Measurements from ENCODE around the gene NAV2.

Gene NAV2

DNA sequence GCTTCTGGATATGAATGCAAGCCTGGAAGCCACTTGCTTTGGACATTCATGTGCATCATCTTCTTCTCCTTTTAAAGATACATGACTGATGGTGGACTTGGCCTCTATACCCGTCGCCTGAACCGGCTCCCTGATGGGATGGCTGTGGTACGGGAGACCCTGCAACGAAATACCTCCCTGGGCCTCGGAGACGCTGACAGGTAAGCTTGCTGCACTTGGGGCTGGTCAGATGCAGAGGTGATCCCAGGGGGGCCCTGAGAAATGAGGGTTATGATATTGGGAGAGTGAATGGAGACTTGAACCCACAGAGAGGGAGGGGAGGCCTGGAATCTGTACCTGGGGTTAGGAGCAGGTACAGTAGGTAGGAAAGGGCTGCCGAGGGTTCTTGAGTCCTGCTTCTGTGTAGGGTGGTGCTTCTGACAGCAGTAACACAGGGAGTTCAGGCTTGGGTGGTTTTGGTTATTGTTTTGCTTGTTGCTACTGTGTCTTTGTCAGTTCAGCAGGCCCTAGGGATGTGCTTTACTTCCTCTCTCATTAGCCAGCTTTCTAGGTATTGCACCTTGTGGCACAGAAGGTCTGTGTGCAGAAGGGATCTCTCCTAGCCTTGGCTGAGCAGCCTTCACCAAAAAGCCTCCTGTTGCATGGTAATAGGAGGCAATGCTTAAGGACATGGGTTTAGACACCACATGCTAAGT lies 271.6 kb downstream of the NAV2 start:
- H3K4me3 ChIP-seq (ENCODE audit: low read depth, low read length) = no peak overlapping the region
- H3K36me3 ChIP-seq (ENCODE audit: control insufficient read depth, insufficient read depth, low read length) = peaks cover 15% of the 10 kb centered on the region
- H3K9me3 ChIP-seq (ENCODE audit: control insufficient read depth, insufficient read depth, low read length) = no peaks in the 10 kb centered on the region
- no peak overlapping the region for H3K27ac ChIP-seq (ENCODE audit: low read depth, low read length)
- peaks cover 22% of the 10 kb centered on the region for H3K4me1 ChIP-seq (ENCODE audit: control insufficient read depth, insufficient read depth, low read length)
- no peak overlapping the region for H3K9ac ChIP-seq (ENCODE audit: low read depth, low read length)
- no peaks in the 10 kb centered on the region for H3K27me3 ChIP-seq (ENCODE audit: control insufficient read depth, insufficient read depth, low read length)

DNA sequence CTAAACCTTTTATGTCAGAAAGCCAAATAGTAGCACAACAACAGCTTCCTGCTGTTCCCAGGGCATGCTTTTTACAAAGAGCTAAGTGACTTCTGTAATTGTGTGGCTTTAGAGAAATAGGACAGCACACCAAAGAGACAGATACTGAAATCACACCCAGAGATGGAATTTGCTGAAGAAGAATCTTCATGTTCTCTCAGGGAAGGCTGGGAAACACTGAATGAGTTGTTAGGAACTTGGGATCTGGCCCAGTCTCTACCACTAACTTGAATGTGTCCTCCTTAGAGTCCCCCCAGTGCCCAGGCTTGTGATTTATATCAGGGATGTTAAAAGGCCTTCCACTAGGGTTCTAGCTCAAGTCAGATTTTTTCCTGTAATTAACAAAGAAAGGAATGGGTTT lies 272.5 kb downstream of the NAV2 start:
- H3K27me3 ChIP-seq (ENCODE audit: control insufficient read depth, insufficient read depth, low read length) = no peaks in the 10 kb centered on the region
- no peak overlapping the region for H3K4me3 ChIP-seq (ENCODE audit: low read depth, low read length)
- H3K9ac ChIP-seq (ENCODE audit: low read depth, low read length) = no peak overlapping the region
- H3K9me3 ChIP-seq (ENCODE audit: control insufficient read depth, insufficient read depth, low read length) = no peaks in the 10 kb centered on the region
- H3K4me1 ChIP-seq (ENCODE audit: control insufficient read depth, insufficient read depth, low read length) = peaks cover 23% of the 10 kb centered on the region
- no peak overlapping the region for H3K27ac ChIP-seq (ENCODE audit: low read depth, low read length)
- H3K36me3 ChIP-seq (ENCODE audit: control insufficient read depth, insufficient read depth, low read length) = peaks cover 16% of the 10 kb centered on the region

DNA sequence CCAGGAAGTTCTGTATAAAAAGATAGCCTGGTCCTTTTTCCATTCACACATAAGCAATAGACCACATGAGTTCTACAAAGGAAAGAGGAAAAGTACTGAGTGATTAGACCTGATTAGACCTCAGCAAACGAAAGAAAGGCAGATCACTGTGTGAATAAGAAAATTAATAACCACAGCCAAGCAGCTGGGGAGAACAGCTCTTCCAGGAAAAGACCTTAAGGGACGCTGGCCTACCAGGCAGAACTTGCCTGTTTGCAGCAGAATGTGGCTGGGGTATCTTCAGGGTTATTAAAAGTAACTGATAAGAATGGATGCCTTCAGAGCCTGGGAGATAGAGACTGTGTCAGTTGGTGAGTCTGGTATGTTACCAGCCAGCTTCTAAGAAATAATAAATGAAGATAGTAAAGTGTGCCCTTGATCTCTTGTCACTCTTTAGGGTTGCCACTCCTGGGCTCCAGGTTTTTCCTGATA lies 274.7 kb downstream of the NAV2 start:
- H3K4me1 ChIP-seq (ENCODE audit: control insufficient read depth, insufficient read depth, low read length) = peaks cover 23% of the 10 kb centered on the region
- H3K36me3 ChIP-seq (ENCODE audit: control insufficient read depth, insufficient read depth, low read length) = peaks cover 21% of the 10 kb centered on the region
- H3K9me3 ChIP-seq (ENCODE audit: control insufficient read depth, insufficient read depth, low read length) = no peaks in the 10 kb centered on the region
- H3K4me3 ChIP-seq (ENCODE audit: low read depth, low read length) = no peak overlapping the region
- no peaks in the 10 kb centered on the region for H3K27me3 ChIP-seq (ENCODE audit: control insufficient read depth, insufficient read depth, low read length)
- H3K9ac ChIP-seq (ENCODE audit: low read depth, low read length) = no peak overlapping the region
- H3K27ac ChIP-seq (ENCODE audit: low read depth, low read length) = no peak overlapping the region

DNA sequence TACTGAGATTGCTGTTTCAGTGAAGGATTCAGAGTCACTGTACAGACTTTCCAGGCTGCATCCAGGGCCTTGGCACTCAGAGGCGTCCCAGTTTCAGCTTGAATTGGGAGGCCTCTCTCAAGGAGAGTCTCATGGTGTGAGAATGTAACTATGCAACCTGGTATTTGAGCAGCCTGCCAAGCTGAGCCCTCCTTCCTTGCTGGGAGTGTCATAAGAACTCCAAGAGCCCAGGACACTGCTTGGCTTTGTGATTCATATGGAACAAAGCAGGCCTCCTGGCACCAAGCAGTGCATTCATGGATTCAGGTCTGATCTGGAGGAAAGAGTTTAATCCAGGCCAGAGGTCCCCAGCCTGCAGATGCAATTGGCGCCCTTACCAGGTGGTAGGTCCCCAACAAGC lies 276.0 kb downstream of the NAV2 start:
- H3K4me1 ChIP-seq (ENCODE audit: control insufficient read depth, insufficient read depth, low read length) = peaks cover 23% of the 10 kb centered on the region
- peak overlapping the region; percentile 73 for H3K27ac ChIP-seq (ENCODE audit: low read depth, low read length)
- H3K9ac ChIP-seq (ENCODE audit: low read depth, low read length) = no peak overlapping the region
- no peaks in the 10 kb centered on the region for H3K9me3 ChIP-seq (ENCODE audit: control insufficient read depth, insufficient read depth, low read length)
- H3K4me3 ChIP-seq (ENCODE audit: low read depth, low read length) = no peak overlapping the region
- no peaks in the 10 kb centered on the region for H3K27me3 ChIP-seq (ENCODE audit: control insufficient read depth, insufficient read depth, low read length)
- H3K36me3 ChIP-seq (ENCODE audit: control insufficient read depth, insufficient read depth, low read length) = peaks cover 29% of the 10 kb centered on the region

DNA sequence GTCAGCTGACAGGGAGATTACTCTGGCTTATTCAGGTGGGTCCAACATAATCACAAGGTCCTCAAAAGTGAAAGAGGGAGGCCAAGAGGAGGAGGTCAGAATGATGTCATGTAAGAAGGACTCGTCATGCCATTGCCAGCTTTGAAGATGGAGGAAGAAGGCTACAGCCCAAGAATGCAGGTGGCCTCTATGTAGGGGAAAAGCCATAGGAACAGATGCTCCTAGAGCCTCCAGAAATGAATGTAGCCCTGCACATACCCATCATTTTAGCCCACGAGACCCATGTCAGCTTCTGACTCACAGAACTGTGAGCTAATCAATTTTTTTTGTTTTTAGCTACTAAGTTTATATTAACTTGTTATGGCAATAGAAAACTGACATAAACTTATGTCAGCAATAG lies 276.6 kb downstream of the NAV2 start:
- H3K36me3 ChIP-seq (ENCODE audit: control insufficient read depth, insufficient read depth, low read length) = peaks cover 29% of the 10 kb centered on the region
- peak overlapping the region; percentile 43 for H3K27ac ChIP-seq (ENCODE audit: low read depth, low read length)
- no peaks in the 10 kb centered on the region for H3K9me3 ChIP-seq (ENCODE audit: control insufficient read depth, insufficient read depth, low read length)
- peaks cover 23% of the 10 kb centered on the region for H3K4me1 ChIP-seq (ENCODE audit: control insufficient read depth, insufficient read depth, low read length)
- H3K4me3 ChIP-seq (ENCODE audit: low read depth, low read length) = no peak overlapping the region
- no peaks in the 10 kb centered on the region for H3K27me3 ChIP-seq (ENCODE audit: control insufficient read depth, insufficient read depth, low read length)
- H3K9ac ChIP-seq (ENCODE audit: low read depth, low read length) = no peak overlapping the region

DNA sequence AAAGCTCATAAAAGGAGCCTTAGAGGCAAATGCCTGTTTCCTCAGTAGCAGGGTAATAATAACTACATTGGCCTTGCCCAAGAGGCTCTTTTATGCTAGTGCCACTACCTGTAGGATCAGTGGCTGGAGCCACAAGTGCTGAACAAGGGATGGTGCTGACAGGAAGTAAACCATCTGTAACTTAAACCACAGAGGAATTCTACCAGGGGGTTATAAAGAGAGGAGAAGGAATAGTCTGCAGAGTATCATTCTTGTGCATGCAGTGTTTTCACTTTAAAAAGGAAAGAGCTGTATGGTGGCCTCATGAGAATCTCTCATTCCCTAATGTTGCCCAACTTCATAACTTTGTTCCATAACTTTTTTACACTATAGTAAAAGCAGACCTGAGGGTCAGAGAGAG lies 279.5 kb downstream of the NAV2 start:
- H3K36me3 ChIP-seq (ENCODE audit: control insufficient read depth, insufficient read depth, low read length) = peaks cover 20% of the 10 kb centered on the region
- no peak overlapping the region for H3K4me3 ChIP-seq (ENCODE audit: low read depth, low read length)
- H3K4me1 ChIP-seq (ENCODE audit: control insufficient read depth, insufficient read depth, low read length) = peaks cover 22% of the 10 kb centered on the region
- H3K27ac ChIP-seq (ENCODE audit: low read depth, low read length) = no peak overlapping the region
- no peaks in the 10 kb centered on the region for H3K9me3 ChIP-seq (ENCODE audit: control insufficient read depth, insufficient read depth, low read length)
- H3K9ac ChIP-seq (ENCODE audit: low read depth, low read length) = no peak overlapping the region
- H3K27me3 ChIP-seq (ENCODE audit: control insufficient read depth, insufficient read depth, low read length) = 0 out of 2 replicates have a peak, but pooled peaks cover 5% of the 10 kb centered on the region

DNA sequence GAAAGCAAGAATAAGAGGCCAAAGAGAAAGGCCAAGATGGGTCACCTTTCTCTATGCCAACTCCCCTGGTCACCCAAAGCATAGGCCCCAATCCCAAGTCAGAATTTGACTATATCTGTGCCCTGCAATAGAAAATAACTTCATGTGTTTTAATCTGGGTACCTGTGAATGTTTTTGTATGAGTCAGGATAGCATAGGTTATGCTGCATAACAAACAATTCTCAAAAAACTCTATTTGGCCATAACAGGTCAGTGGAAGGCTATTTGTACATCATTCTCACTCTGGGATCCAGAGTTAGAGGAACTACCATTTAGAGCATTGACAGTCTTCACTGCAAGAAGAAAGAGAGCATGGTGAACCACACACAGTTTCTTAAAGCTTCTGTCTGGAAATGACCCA lies 280.4 kb downstream of the NAV2 start:
- no peak overlapping the region for H3K4me3 ChIP-seq (ENCODE audit: low read depth, low read length)
- H3K4me1 ChIP-seq (ENCODE audit: control insufficient read depth, insufficient read depth, low read length) = peaks cover 14% of the 10 kb centered on the region
- peaks cover 12% of the 10 kb centered on the region; the same call in 1 of the 2 replicates for H3K27me3 ChIP-seq (ENCODE audit: control insufficient read depth, insufficient read depth, low read length)
- H3K9me3 ChIP-seq (ENCODE audit: control insufficient read depth, insufficient read depth, low read length) = no peaks in the 10 kb centered on the region
- peaks cover 13% of the 10 kb centered on the region for H3K36me3 ChIP-seq (ENCODE audit: control insufficient read depth, insufficient read depth, low read length)
- H3K27ac ChIP-seq (ENCODE audit: low read depth, low read length) = no peak overlapping the region
- no peak overlapping the region for H3K9ac ChIP-seq (ENCODE audit: low read depth, low read length)

DNA sequence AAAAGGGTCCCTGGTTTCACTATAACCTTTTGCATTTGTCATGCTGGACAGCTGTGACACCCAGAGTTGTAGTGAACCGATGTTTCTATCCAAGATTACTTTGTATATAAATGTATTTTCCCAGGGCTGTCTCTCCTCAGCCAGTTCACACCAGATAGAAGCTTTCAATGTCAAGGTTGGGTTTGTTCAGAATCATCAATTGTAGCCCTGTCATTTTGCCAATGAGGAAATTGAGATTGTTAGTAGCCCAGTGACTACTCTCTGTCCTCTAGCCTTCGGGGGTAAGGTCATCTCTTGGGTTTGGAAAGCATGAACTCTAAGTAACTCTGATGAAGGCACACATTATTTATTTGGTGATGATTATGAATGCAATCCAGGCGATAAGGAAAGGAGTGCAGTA lies 282.0 kb downstream of the NAV2 start:
- H3K27ac ChIP-seq (ENCODE audit: low read depth, low read length) = no peak overlapping the region

DNA sequence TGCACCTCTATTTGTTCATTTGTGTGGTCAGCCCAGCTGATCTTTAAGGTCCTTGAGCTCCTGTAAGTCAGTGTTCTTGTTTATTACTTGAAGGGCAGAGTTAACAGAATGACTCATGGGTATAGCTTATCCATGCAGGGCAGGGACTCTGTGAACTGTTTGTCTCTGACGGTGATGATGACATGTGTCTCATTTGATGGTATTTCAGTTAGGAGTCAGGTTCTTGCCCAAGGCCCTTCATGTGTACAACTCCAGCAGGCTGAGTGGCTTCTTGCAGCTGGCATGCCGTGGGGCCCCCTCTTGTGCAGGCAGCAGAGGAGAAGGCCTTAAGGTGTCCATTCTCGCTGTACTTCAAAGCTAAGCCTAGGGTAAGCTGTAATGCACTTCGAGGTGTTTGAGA lies 282.5 kb downstream of the NAV2 start:
- H3K36me3 ChIP-seq (ENCODE audit: control insufficient read depth, insufficient read depth, low read length) = peaks cover 12% of the 10 kb centered on the region
- peaks cover 13% of the 10 kb centered on the region for H3K4me1 ChIP-seq (ENCODE audit: control insufficient read depth, insufficient read depth, low read length)
- no peak overlapping the region for H3K27ac ChIP-seq (ENCODE audit: low read depth, low read length)
- no peak overlapping the region for H3K4me3 ChIP-seq (ENCODE audit: low read depth, low read length)
- H3K9me3 ChIP-seq (ENCODE audit: control insufficient read depth, insufficient read depth, low read length) = no peaks in the 10 kb centered on the region
- no peak overlapping the region for H3K9ac ChIP-seq (ENCODE audit: low read depth, low read length)
- peaks cover 29% of the 10 kb centered on the region for H3K27me3 ChIP-seq (ENCODE audit: control insufficient read depth, insufficient read depth, low read length)

More for the DNA sequence above, 282.0 kb downstream of the NAV2 start:
- Histone ChIP-seq H3K36me3 (ENCODE audit: control insufficient read depth, insufficient read depth, low read length) (peaks cover 13% of the 10 kb centered on the region), H3K4me1 (ENCODE audit: control insufficient read depth, insufficient read depth, low read length) (peaks cover 8% of the 10 kb centered on the region), H3K27me3 (ENCODE audit: control insufficient read depth, insufficient read depth, low read length) (peaks cover 27% of the 10 kb centered on the region), H3K9me3 (ENCODE audit: control insufficient read depth, insufficient read depth, low read length) (no peaks in the 10 kb centered on the region), H3K9ac (ENCODE audit: low read depth, low read length) (no peak overlapping the region), H3K4me3 (ENCODE audit: low read depth, low read length) (no peak overlapping the region)

DNA sequence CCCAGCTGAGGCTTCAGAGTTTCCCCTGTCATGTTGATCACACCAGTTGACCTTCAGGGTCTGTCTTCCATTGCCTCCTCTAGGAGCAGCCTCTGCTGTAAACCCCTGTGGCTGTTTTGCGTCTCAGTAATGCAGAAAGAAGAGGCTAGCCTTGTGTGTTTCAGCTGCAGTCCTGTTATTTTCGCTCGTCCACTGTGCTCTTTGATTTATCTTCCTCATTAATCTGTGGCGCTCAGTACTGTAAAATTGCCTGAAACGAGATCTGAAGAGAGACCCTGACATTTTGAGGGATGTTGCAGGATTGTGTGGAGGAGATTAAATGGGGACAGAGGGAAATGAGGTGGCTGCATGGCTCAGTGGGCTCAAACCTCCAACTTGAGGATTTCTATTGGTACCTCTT lies 283.9 kb downstream of the NAV2 start:
- H3K36me3 ChIP-seq (ENCODE audit: control insufficient read depth, insufficient read depth, low read length) = peaks cover 7% of the 10 kb centered on the region
- H3K27me3 ChIP-seq (ENCODE audit: control insufficient read depth, insufficient read depth, low read length) = peaks cover 33% of the 10 kb centered on the region
- no peak overlapping the region for H3K27ac ChIP-seq (ENCODE audit: low read depth, low read length)
- no peak overlapping the region for H3K9ac ChIP-seq (ENCODE audit: low read depth, low read length)
- H3K9me3 ChIP-seq (ENCODE audit: control insufficient read depth, insufficient read depth, low read length) = no peaks in the 10 kb centered on the region
- peaks cover 23% of the 10 kb centered on the region for H3K4me1 ChIP-seq (ENCODE audit: control insufficient read depth, insufficient read depth, low read length)
- no peak overlapping the region for H3K4me3 ChIP-seq (ENCODE audit: low read depth, low read length)

DNA sequence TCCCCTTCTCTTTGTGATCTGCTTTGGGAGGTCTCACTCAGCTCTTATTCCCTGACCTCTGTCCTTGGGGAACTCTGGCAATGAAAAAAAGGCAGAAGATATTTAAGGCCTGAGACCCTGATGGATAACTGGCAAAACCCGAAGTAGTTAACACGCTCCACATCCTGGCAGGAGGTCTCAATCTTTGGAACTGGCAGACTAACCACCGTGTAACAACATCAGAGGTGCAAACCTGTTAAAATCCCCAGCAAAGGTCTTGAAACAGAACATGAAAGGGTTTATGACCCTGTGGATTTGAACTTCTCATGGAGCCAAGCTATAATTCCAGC lies 287.3 kb downstream of the NAV2 start:
- no peak overlapping the region for H3K9ac ChIP-seq (ENCODE audit: low read depth, low read length)
- H3K36me3 ChIP-seq (ENCODE audit: control insufficient read depth, insufficient read depth, low read length) = no peaks in the 10 kb centered on the region
- H3K4me1 ChIP-seq (ENCODE audit: control insufficient read depth, insufficient read depth, low read length) = peaks cover 49% of the 10 kb centered on the region
- H3K27ac ChIP-seq (ENCODE audit: low read depth, low read length) = peak overlapping the region; percentile 86
- H3K9me3 ChIP-seq (ENCODE audit: control insufficient read depth, insufficient read depth, low read length) = no peaks in the 10 kb centered on the region
- peak overlapping the region; percentile 10; the same call in 1 of the 2 replicates for H3K4me3 ChIP-seq (ENCODE audit: low read depth, low read length)
- H3K27me3 ChIP-seq (ENCODE audit: control insufficient read depth, insufficient read depth, low read length) = peaks cover 50% of the 10 kb centered on the region
